ENCODE data around the gene ZNF485. TPM values are rescaled to one million over a fixed set of nuclear protein-coding genes. Genes with fewer than 3 reads are reported as not detected.
"Not testable (repeated sequence)": the region's sequence is repeated elsewhere in the genome, so short reads cannot be mapped to it uniquely, and the experiment has no call there.

ZNF485 gene
- polyA plus RNA-seq, 1 donor (not counting 4 experiments of a cell fraction or from before 2014, with no cell fraction given), result 4.3 TPM

DNA sequence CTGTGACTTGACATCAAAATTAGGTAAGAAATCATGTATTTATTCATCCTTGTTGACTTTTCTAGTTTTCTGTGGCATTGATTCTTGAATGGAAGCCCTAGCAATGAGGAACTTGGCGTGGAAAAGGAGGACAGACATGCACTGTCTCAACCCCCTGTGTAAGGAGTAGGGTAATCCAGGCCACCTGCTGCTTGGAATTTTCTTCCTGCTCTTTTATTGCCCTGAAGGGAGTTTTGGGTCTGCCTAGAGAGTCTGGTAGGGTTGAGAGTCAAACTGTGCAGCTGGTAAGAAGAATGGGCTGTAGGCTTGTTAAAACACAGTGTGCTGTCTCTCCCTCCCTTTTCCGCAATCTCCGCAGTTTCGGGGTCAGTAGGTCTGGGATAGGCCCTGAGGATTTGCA lies 22.7 kb downstream of the ZNF485 start:
- no peak overlapping the region for H3K4me3 ChIP-seq (ENCODE audit: control insufficient read depth in 2 of 3, extremely low read depth in 1 of 3, insufficient read depth in 2 of 3, low read depth in 1 of 3, low read length in 3 of 3)
- no peaks in the 10 kb centered on the region for H3K79me2 ChIP-seq (ENCODE audit: control insufficient read depth, insufficient read depth, low read length)
- no peaks in the 10 kb centered on the region for H3K27me3 ChIP-seq (ENCODE audit: control insufficient read depth, extremely low read depth, insufficient read depth, low read length)
- DNase-seq (ENCODE audit: low read depth, low spot score) (no peak), FAIRE-seq (no peak)
- no peaks in the 10 kb centered on the region for H3K4me1 ChIP-seq (ENCODE audit: control insufficient read depth, extremely low read depth, insufficient read depth, low read length)
- H3K36me3 ChIP-seq (ENCODE audit: control insufficient read depth in 2 of 2, extremely low read depth in 1 of 2, insufficient read depth in 2 of 2, low read length in 2 of 2), result no peaks in the 10 kb centered on the region
- H3K9ac ChIP-seq (ENCODE audit: control insufficient read depth, extremely low read depth, insufficient read depth, low read length), result no peak overlapping the region
- no peaks in the 10 kb centered on the region for H4K20me1 ChIP-seq (ENCODE audit: control insufficient read depth, extremely low read depth, insufficient read depth, low read length)
- no peak overlapping the region for H3K27ac ChIP-seq (ENCODE audit: control insufficient read depth, insufficient read depth, low read length)
- no peak for TF ChIP-seq EZH2 (IDR thresholded peaks at IDR 0.05; ENCODE audit: low read length)
- TF ChIP-seq, protein P1, sequence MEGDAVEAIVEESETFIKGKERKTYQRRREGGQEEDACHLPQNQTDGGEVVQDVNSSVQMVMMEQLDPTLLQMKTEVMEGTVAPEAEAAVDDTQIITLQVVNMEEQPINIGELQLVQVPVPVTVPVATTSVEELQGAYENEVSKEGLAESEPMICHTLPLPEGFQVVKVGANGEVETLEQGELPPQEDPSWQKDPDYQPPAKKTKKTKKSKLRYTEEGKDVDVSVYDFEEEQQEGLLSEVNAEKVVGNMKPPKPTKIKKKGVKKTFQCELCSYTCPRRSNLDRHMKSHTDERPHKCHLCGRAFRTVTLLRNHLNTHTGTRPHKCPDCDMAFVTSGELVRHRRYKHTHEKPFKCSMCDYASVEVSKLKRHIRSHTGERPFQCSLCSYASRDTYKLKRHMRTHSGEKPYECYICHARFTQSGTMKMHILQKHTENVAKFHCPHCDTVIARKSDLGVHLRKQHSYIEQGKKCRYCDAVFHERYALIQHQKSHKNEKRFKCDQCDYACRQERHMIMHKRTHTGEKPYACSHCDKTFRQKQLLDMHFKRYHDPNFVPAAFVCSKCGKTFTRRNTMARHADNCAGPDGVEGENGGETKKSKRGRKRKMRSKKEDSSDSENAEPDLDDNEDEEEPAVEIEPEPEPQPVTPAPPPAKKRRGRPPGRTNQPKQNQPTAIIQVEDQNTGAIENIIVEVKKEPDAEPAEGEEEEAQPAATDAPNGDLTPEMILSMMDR (optimal IDR thresholded peaks at IDR 0.05 in 1 of 3, IDR thresholded peaks at IDR 0.05 in 1 of 3, conservative IDR thresholded peaks at IDR 0.05 in 1 of 3; ENCODE audit: extremely low read depth in 1 of 3, insufficient read depth in 2 of 3, low read length in 3 of 3), result no peak
- H3K4me2 ChIP-seq (ENCODE audit: control insufficient read depth, extremely low read depth, insufficient read depth, low read depth, low read length), result no peak overlapping the region
- no peaks in the 10 kb centered on the region for H3K9me3 ChIP-seq (ENCODE audit: control insufficient read depth, low read depth, low read length)
- no peaks in the 10 kb centered on the region for H3K9me1 ChIP-seq (ENCODE audit: control insufficient read depth, extremely low read depth, insufficient read depth, low read length)
- dilution Hi-C loops (cut with MboI; ENCODE audit: extremely low pct_ligation_motif_present, low sequenced_read_pairs), result no loop called here
- no peak overlapping the region for H2AFZ ChIP-seq (ENCODE audit: control insufficient read depth, low read length)

DNA sequence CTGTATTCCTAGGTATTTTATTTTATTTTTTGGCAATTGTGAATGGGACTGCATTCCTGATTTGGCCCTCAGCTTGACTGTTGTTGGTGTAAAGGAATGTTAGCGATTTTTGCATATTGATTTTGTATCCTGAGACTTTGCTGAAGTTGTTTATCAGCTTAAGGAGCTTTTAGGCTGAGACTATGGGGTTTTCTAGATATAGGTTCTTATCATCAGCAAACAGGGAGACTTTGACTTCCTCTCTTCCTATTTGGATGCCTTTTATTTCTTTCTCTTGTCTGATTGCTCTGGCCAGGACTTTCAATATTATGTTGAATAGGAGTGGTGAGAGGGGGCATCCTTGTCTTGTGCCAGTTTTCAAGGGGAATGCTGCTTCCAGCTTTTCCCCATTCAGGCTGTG lies 29.6 kb downstream of the ZNF485 start:
- H3K4me2 ChIP-seq (ENCODE audit: control insufficient read depth, extremely low read depth, insufficient read depth, low read depth, low read length); H3K27ac ChIP-seq (ENCODE audit: control insufficient read depth, insufficient read depth, low read length); H3K9ac ChIP-seq (ENCODE audit: control insufficient read depth, extremely low read depth, insufficient read depth, low read length); dilution Hi-C loops (cut with MboI; ENCODE audit: extremely low pct_ligation_motif_present, low sequenced_read_pairs); H3K4me3 ChIP-seq (ENCODE audit: control insufficient read depth in 2 of 3, extremely low read depth in 1 of 3, insufficient read depth in 2 of 3, low read depth in 1 of 3, low read length in 3 of 3); H2AFZ ChIP-seq (ENCODE audit: control insufficient read depth, low read length); H3K4me1 ChIP-seq (ENCODE audit: control insufficient read depth, extremely low read depth, insufficient read depth, low read length); DNase-seq (ENCODE audit: low read depth, low spot score); H3K9me1 ChIP-seq (ENCODE audit: control insufficient read depth, extremely low read depth, insufficient read depth, low read length); H4K20me1 ChIP-seq (ENCODE audit: control insufficient read depth, extremely low read depth, insufficient read depth, low read length); FAIRE-seq; H3K9me3 ChIP-seq (ENCODE audit: control insufficient read depth, low read depth, low read length); H3K79me2 ChIP-seq (ENCODE audit: control insufficient read depth, insufficient read depth, low read length); H3K27me3 ChIP-seq (ENCODE audit: control insufficient read depth, extremely low read depth, insufficient read depth, low read length); H3K36me3 ChIP-seq (ENCODE audit: control insufficient read depth in 2 of 2, extremely low read depth in 1 of 2, insufficient read depth in 2 of 2, low read length in 2 of 2): not testable (repeated sequence)

GRCh38 chr10:43640603-43641002 lies 34.4 kb downstream of the ZNF485 start:
- no peak for TF ChIP-seq EZH2 (IDR thresholded peaks at IDR 0.05; ENCODE audit: low read length)
- TF ChIP-seq, protein P1 (optimal IDR thresholded peaks at IDR 0.05 in 1 of 3, IDR thresholded peaks at IDR 0.05 in 1 of 3, conservative IDR thresholded peaks at IDR 0.05 in 1 of 3; ENCODE audit: extremely low read depth in 1 of 3, insufficient read depth in 2 of 3, low read length in 3 of 3), result no peak
- DNase-seq (ENCODE audit: low read depth, low spot score) (no peak), FAIRE-seq (no peak)
- Histone ChIP-seq H3K27ac (ENCODE audit: control insufficient read depth, insufficient read depth, low read length) (no peak overlapping the region), H2AFZ (ENCODE audit: control insufficient read depth, low read length) (no peak overlapping the region), H3K9me1 (ENCODE audit: control insufficient read depth, extremely low read depth, insufficient read depth, low read length) (no peaks in the 10 kb centered on the region), H3K36me3 (ENCODE audit: control insufficient read depth in 2 of 2, extremely low read depth in 1 of 2, insufficient read depth in 2 of 2, low read length in 2 of 2) (peaks cover 9 to 12% of the 10 kb centered on the region in 2 experiments), H3K9ac (ENCODE audit: control insufficient read depth, extremely low read depth, insufficient read depth, low read length) (no peak overlapping the region), H3K9me3 (ENCODE audit: control insufficient read depth, low read depth, low read length) (peaks cover 13% of the 10 kb centered on the region), H3K27me3 (ENCODE audit: control insufficient read depth, extremely low read depth, insufficient read depth, low read length) (no peaks in the 10 kb centered on the region), H3K4me3 (ENCODE audit: control insufficient read depth in 2 of 3, extremely low read depth in 1 of 3, insufficient read depth in 2 of 3, low read depth in 1 of 3, low read length in 3 of 3) (no peak overlapping the region), H3K4me1 (ENCODE audit: control insufficient read depth, extremely low read depth, insufficient read depth, low read length) (no peaks in the 10 kb centered on the region), H4K20me1 (ENCODE audit: control insufficient read depth, extremely low read depth, insufficient read depth, low read length) (no peaks in the 10 kb centered on the region), H3K4me2 (ENCODE audit: control insufficient read depth, extremely low read depth, insufficient read depth, low read depth, low read length) (no peak overlapping the region), H3K79me2 (ENCODE audit: control insufficient read depth, insufficient read depth, low read length) (no peaks in the 10 kb centered on the region)
- dilution Hi-C loops (cut with MboI; ENCODE audit: extremely low pct_ligation_motif_present, low sequenced_read_pairs), result no loop called here
